22Rv1 (cell line): Measurements from ENCODE around the gene UGT1A6.

Experiments
- H3K27ac ChIP-seq: fragments of 450-650 bp; 2 replicates; pipeline ENCODE4 v1.5.1; 2017
- CTCF ChIP-seq: fragments of 450-650 bp; IDR thresholded peaks from 2 replicates; pipeline ENCODE4 v1.5.1; 2017; ENCODE audit warnings: mild to moderate bottlenecking
- ZFX ChIP-seq: fragments of 450-650 bp; IDR thresholded peaks from 2 replicates; pipeline ENCODE4 v1.6.1; 2017; ENCODE audit warnings: antibody characterized with exemption, borderline replicate concordance

Gene UGT1A6

GRCh38 chr2:233764264-233764663 lies 71.6 kb downstream of the UGT1A6 start:
- no peak overlapping the region for H3K27ac ChIP-seq
- TF ChIP-seq CTCF, result no peak
- TF ChIP-seq ZFX, result no peak

GRCh38 chr2:233764761-233765160 lies 72.1 kb downstream of the UGT1A6 start:
- no peak for TF ChIP-seq ZFX
- no peak for TF ChIP-seq CTCF

GRCh38 chr2:233766416-233766815 lies 73.7 kb downstream of the UGT1A6 start:
- TF ChIP-seq ZFX (no peak), CTCF (no peak)
- H3K27ac ChIP-seq, result no peak overlapping the region

More at GRCh38 chr2:233764761-233765160, 72.1 kb downstream of the UGT1A6 start:
- H3K27ac ChIP-seq, result no peak overlapping the region

- no peak for TF ChIP-seq CTCF
- no peak for TF ChIP-seq ZFX
- no peak overlapping the region for H3K27ac ChIP-seq
Observed at GRCh38 chr2:233768076-233768475, 75.4 kb downstream of the UGT1A6 start.

GRCh38 chr2:233769260-233769659 lies 76.6 kb downstream of the UGT1A6 start:
- TF ChIP-seq CTCF (no peak), ZFX (no peak)
- H3K27ac ChIP-seq, result no peak overlapping the region

GRCh38 chr2:233772153-233772552 lies 79.5 kb downstream of the UGT1A6 start:
- TF ChIP-seq ZFX (no peak), CTCF (no peak)
- no peak overlapping the region for H3K27ac ChIP-seq

GRCh38 chr2:233772583-233772982 lies 79.9 kb downstream of the UGT1A6 start:
- TF ChIP-seq CTCF, result no peak
- TF ChIP-seq ZFX, result no peak
- no peak overlapping the region for H3K27ac ChIP-seq
